Activated CD8-positive, alpha-beta T cell treated with anti-CD3 and anti-CD28 coated beads for 36 hours (primary cell): Measurements from ENCODE around the gene CCDC154. TPM values are rescaled to one million over a fixed set of nuclear protein-coding genes. Genes with fewer than 3 reads are reported as not detected.

Experiments
- ATAC-seq: fragments of 200-7000 bp; cut with Tn5 transposase; one replicate; pipeline ENCODE4 v1.10.0; 2021; ENCODE audit warnings: mild to moderate bottlenecking, moderate library complexity
- CTCF ChIA-PET: fragments of 350-600 bp; sonication (Branson Sonifier 250); formaldehyde crosslinking; loops from one replicate; lab custom pipeline; 2021; ENCODE audit warnings: antibody characterized with exemption; lab: Charles Lee
- POLR2A ChIA-PET: fragments of 350-600 bp; sonication (Branson Sonifier 250); formaldehyde crosslinking; loops from one replicate; lab custom pipeline; 2021; ENCODE audit warnings: antibody characterized with exemption; lab: Charles Lee
- DNase-seq: peaks from one replicate; pipeline ENCODE4 v3.0.0-alpha.2; 2020
- H3K27ac Mint-ChIP-seq: one replicate; pipeline ENCODE4 v1.8.0; 2021; ENCODE audit warnings: mild to moderate bottlenecking, mixed read lengths
- H3K27me3 Mint-ChIP-seq: one replicate; pipeline ENCODE4 v1.8.0; 2021; ENCODE audit warnings: mixed read lengths
- H3K36me3 Mint-ChIP-seq: one replicate; pipeline ENCODE4 v1.8.0; 2021; ENCODE audit warnings: low read depth, mixed read lengths
- H3K4me1 Mint-ChIP-seq: one replicate; pipeline ENCODE4 v1.8.0; 2021; ENCODE audit warnings: low read depth, mixed read lengths
- H3K4me3 Mint-ChIP-seq: one replicate; pipeline ENCODE4 v1.8.0; 2021; ENCODE audit warnings: mild to moderate bottlenecking, moderate library complexity, mixed read lengths
- H3K9me3 Mint-ChIP-seq: one replicate; pipeline ENCODE4 v1.8.0; 2021; ENCODE audit warnings: mixed read lengths
- intact Hi-C: fragments of 100-400 bp; cut with micrococcal nuclease; formaldehyde crosslinking; loops from one replicate; pipeline ENCODE4 v1.10.0; 2022
- total RNA-seq, 2 experiments: library from RNA; stranded (reverse); gene quantifications; one replicate each; pipeline ENCODE4 v1.2.3, GENCODE V29; 2021
- TF ChIP-seq, protein P1 (sequence below): fragments of 200-600 bp; IDR thresholded peaks from one replicate; pipeline ENCODE4 v1.8.0; 2022; ENCODE audit warnings: antibody characterized with exemption, mild to moderate bottlenecking

CCDC154 gene
- total RNA-seq, 2 experiments from 2014 or later = 1.3 to 1.4 TPM

GRCh38 chr16:1491327-1491726 is 47.0 kb upstream of the CCDC154 start:
- ATAC-seq (no peak), DNase-seq (no peak)
- Mint-ChIP-seq H3K27me3 (no peaks in the 10 kb centered on the region), H3K36me3 (peaks cover 3% of the 10 kb centered on the region), H3K4me3 (no peak overlapping the region), H3K27ac (no peak overlapping the region), H3K4me1 (peaks cover 10% of the 10 kb centered on the region), H3K9me3 (no peaks in the 10 kb centered on the region)
- ChIA-PET CTCF (no interaction called here), POLR2A (interaction anchor here (0.9 to 3.4 kb wide), 3 partner anchors 44 to 473 kb away, joined by 3 to 14 read pairs (median 3); partner anchors contain the start of genes RPS2 and UQCC4)
- intact Hi-C loops = no loop called here
- TF ChIP-seq, protein P1, sequence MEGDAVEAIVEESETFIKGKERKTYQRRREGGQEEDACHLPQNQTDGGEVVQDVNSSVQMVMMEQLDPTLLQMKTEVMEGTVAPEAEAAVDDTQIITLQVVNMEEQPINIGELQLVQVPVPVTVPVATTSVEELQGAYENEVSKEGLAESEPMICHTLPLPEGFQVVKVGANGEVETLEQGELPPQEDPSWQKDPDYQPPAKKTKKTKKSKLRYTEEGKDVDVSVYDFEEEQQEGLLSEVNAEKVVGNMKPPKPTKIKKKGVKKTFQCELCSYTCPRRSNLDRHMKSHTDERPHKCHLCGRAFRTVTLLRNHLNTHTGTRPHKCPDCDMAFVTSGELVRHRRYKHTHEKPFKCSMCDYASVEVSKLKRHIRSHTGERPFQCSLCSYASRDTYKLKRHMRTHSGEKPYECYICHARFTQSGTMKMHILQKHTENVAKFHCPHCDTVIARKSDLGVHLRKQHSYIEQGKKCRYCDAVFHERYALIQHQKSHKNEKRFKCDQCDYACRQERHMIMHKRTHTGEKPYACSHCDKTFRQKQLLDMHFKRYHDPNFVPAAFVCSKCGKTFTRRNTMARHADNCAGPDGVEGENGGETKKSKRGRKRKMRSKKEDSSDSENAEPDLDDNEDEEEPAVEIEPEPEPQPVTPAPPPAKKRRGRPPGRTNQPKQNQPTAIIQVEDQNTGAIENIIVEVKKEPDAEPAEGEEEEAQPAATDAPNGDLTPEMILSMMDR = no peak

DNA sequence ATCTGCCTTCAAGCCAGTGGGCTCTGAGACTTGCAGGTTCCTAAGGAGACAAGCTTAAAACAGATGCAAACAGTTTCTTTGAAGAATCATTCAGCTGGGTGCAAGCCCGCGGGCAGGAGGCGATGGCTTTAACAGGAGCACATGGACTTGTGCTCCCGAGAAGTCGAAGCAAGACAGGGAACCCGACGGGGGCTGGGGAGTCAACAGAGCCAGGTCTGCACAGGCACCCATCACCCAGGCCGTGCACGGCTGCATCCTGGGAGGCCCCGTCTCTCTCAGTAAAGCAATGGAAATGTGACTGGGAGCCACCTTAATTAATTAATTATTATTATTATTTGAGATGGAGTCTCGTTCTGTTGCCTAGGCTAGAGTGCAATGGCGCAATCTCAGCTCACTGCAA is 44.7 kb upstream of the CCDC154 start:
- H3K9me3 Mint-ChIP-seq = no peaks in the 10 kb centered on the region
- TF ChIP-seq, protein P1 = no peak
- H3K27ac Mint-ChIP-seq = no peak overlapping the region
- ATAC-seq (no peak), DNase-seq (no peak)
- H3K36me3 Mint-ChIP-seq = no peaks in the 10 kb centered on the region
- CTCF ChIA-PET = no interaction called here
- no peaks in the 10 kb centered on the region for H3K27me3 Mint-ChIP-seq
- POLR2A ChIA-PET = no interaction called here
- intact Hi-C loops = no loop called here
- H3K4me3 Mint-ChIP-seq = no peak overlapping the region
- H3K4me1 Mint-ChIP-seq = peaks cover 8% of the 10 kb centered on the region

- POLR2A ChIA-PET = no interaction called here
- no peaks in the 10 kb centered on the region for H3K36me3 Mint-ChIP-seq
- TF ChIP-seq, protein P1 = no peak
- intact Hi-C loops = no loop called here
- H3K4me3 Mint-ChIP-seq = no peak within 1 kb of the TSS
- H3K9me3 Mint-ChIP-seq = no peaks in the 10 kb centered on the region
- no peak for ATAC-seq
- no peak within 1 kb of the TSS for H3K27ac Mint-ChIP-seq
- H3K27me3 Mint-ChIP-seq = no peaks in the 10 kb centered on the region
- CTCF ChIA-PET = no interaction called here
- DNase-seq = no peak
- H3K4me1 Mint-ChIP-seq = peaks cover 8% of the 10 kb centered on the region
These were observed 44.3 kb upstream of the CCDC154 start, which contains the start of gene PTX4 for GRCh38 chr16:1488619-1489018. TSS of gene PTX4 (minus strand) at chr16:1488944. CDS start at chr16:1488909, 35 bp downstream.

- POLR2A ChIA-PET = no interaction called here
- no peak for DNase-seq
- ATAC-seq = no peak
- Mint-ChIP-seq H3K27ac (no peak overlapping the region), H3K4me1 (peaks cover 8% of the 10 kb centered on the region), H3K36me3 (no peaks in the 10 kb centered on the region), H3K4me3 (no peak overlapping the region), H3K9me3 (no peaks in the 10 kb centered on the region), H3K27me3 (no peaks in the 10 kb centered on the region)
- CTCF ChIA-PET = no interaction called here
- TF ChIP-seq, protein P1 = no peak
- intact Hi-C loops = no loop called here
These were observed 43.8 kb upstream of the CCDC154 start for GRCh38 chr16:1488054-1488601.

GRCh38 chr16:1487395-1488053 is 43.2 kb upstream of the CCDC154 start:
- H3K36me3 Mint-ChIP-seq = no peaks in the 10 kb centered on the region
- H3K27me3 Mint-ChIP-seq = no peaks in the 10 kb centered on the region
- no peak overlapping the region for H3K27ac Mint-ChIP-seq
- peaks cover 3% of the 10 kb centered on the region for H3K4me1 Mint-ChIP-seq
- ChIA-PET POLR2A (no interaction called here), CTCF (no interaction called here)
- no peaks in the 10 kb centered on the region for H3K9me3 Mint-ChIP-seq
- TF ChIP-seq, protein P1 = no peak
- intact Hi-C loops = no loop called here
- no peak for ATAC-seq
- no peak for DNase-seq
- no peak overlapping the region for H3K4me3 Mint-ChIP-seq
